ENCODE data around the gene KCTD11.

- TF ChIP-seq CTCF (conservative IDR thresholded peaks at IDR 0.05 in 1 of 2, IDR thresholded peaks at IDR 0.05 in 1 of 2; ENCODE audit: extremely low read depth in 1 of 2, insufficient read depth in 1 of 2, low read depth in 1 of 2, low read length in 2 of 2) (no peak), EZH2 (IDR thresholded peaks at IDR 0.05; ENCODE audit: borderline replicate concordance, low read length) (no peak)
Observed at GRCh38 chr17:7383371-7383741, 31.4 kb downstream of the KCTD11 start.
